GM23248 (cell line): ENCODE measurements around the gene GOLGA6D. TPM values are rescaled to one million over a fixed set of nuclear protein-coding genes. Genes with fewer than 3 reads are reported as not detected.
"Not testable (repeated sequence)": the region's sequence is repeated elsewhere in the genome, so short reads cannot be mapped to it uniquely, and the experiment has no call there.

Source experiments
- DNase-seq: peaks from one replicate; pipeline ENCODE4 v3.0.0-alpha.2; 2015
- H2AFZ ChIP-seq: fragments of 200-600 bp; sonication (generic); 2 replicates; pipeline ENCODE4 v1.6.1; 2016; ENCODE audit warnings: antibody characterized with exemption
- H3F3A ChIP-seq: fragments of 200-600 bp; sonication (generic); 2 replicates; pipeline ENCODE4 v1.6.1; 2016; ENCODE audit warnings: mild to moderate bottlenecking, antibody characterized with exemption, mixed run types; ENCODE audit not compliant: insufficient read depth
- H3K27ac ChIP-seq: fragments of 200-600 bp; sonication (generic); 2 replicates; pipeline ENCODE4 v1.5.1; 2016; ENCODE audit warnings: mild to moderate bottlenecking
- H3K27me3 ChIP-seq: fragments of 200-600 bp; sonication (generic); replicated peaks from 2 replicates; pipeline ENCODE4 v1.6.1; 2016; ENCODE audit warnings: mild to moderate bottlenecking; ENCODE audit not compliant: insufficient read depth
- H3K36me3 ChIP-seq: fragments of 200-600 bp; sonication (generic); 2 replicates; pipeline ENCODE4 v1.6.1; 2016; ENCODE audit warnings: low read depth, mild to moderate bottlenecking
- H3K4me1 ChIP-seq: fragments of 200-600 bp; sonication (generic); 2 replicates; pipeline ENCODE4 v1.6.1; 2016; ENCODE audit warnings: mild to moderate bottlenecking; ENCODE audit not compliant: insufficient read depth
- H3K4me2 ChIP-seq: fragments of 200-600 bp; sonication (generic); one replicate; pipeline ENCODE4 v1.6.1; 2016; ENCODE audit warnings: mild to moderate bottlenecking; ENCODE audit not compliant: unreplicated experiment
- H3K4me3 ChIP-seq: fragments of 200-600 bp; sonication (generic); 2 replicates; pipeline ENCODE4 v1.5.1; 2016; ENCODE audit warnings: mild to moderate bottlenecking
- H3K79me2 ChIP-seq: fragments of 200-600 bp; sonication (generic); 2 replicates; pipeline ENCODE4 v1.6.1; 2016; ENCODE audit warnings: mild to moderate bottlenecking; ENCODE audit not compliant: insufficient read depth
- H3K9ac ChIP-seq: fragments of 200-600 bp; sonication (generic); 2 replicates; pipeline ENCODE4 v1.6.1; 2016; ENCODE audit warnings: mild to moderate bottlenecking
- H3K9me2 ChIP-seq: fragments of 200-600 bp; sonication (generic); 2 replicates; pipeline ENCODE4 v1.6.1; 2016; ENCODE audit warnings: mixed run types, mild to moderate bottlenecking, moderate library complexity; ENCODE audit not compliant: insufficient read depth
- H3K9me3 ChIP-seq: fragments of 200-600 bp; sonication (generic); one replicate; pipeline ENCODE4 v1.6.1; 2017; ENCODE audit warnings: low read depth
- H4K20me1 ChIP-seq: fragments of 200-600 bp; sonication (generic); 2 replicates; pipeline ENCODE4 v1.6.0; 2016; ENCODE audit not compliant: insufficient read depth
- EZH2 ChIP-seq: fragments of 200-600 bp; sonication (generic); IDR thresholded peaks from 2 replicates; pipeline ENCODE4 v1.6.1; 2018; ENCODE audit warnings: antibody characterized with exemption, mild to moderate bottlenecking; ENCODE audit not compliant: insufficient read depth, poor library complexity, severe bottlenecking
- EZH2phosphoT487 ChIP-seq: fragments of 200-600 bp; sonication (generic); IDR thresholded peaks from 2 replicates; pipeline ENCODE4 v1.6.1; 2018; ENCODE audit warnings: antibody characterized with exemption, moderate library complexity, mild to moderate bottlenecking, low read depth; ENCODE audit not compliant: insufficient read depth
- WGBS, 2 experiments: methylation state at CpG; one replicate each; pipeline ENCODE4 v1.1.6; 2015 to 2017; ENCODE audit warnings: low lambda C conversion rate in 2 of 2, low coverage in 1 of 2; ENCODE audit errors: missing lambda C conversion rate in 2 of 2; 5-methylcytosine and 5-hydroxymethylcytosine counted together
- in situ Hi-C: fragments of 300-500 bp; cut with MboI; formaldehyde crosslinking; loops from 2 replicates; pipeline ENCODE4 v1.15.0; 2020
- polyA plus RNA-seq: library from polyadenylated mRNA; unstranded; fragments of >200 nt; fragmentation: Nextera tagmentation; extraction: Ambion mirVana; gene quantifications from 2 replicates; pipeline ENCODE4 v1.2.1, GENCODE V29; 2016
- total RNA-seq: library from RNA; depleted of rRNA; stranded (reverse); fragments of >200 nt; shearing (Covaris generic); gene quantifications from 2 replicates; pipeline ENCODE4 v1.2.3, GENCODE V29; 2014

Gene GOLGA6D
- total and polyA plus RNA-seq, 2 experiments from 2014 or later = not detected

- H3K4me3 ChIP-seq = no peak overlapping the region
- H3K4me1 ChIP-seq = no peaks in the 10 kb centered on the region
- H3K79me2 ChIP-seq = no peaks in the 10 kb centered on the region
- WGBS, 2 experiments = 50 to 54% methylated on average over 9 to 10 of the region's 10 CpGs
- no peaks in the 10 kb centered on the region for H3K36me3 ChIP-seq
- H3K27me3 ChIP-seq = no peaks in the 10 kb centered on the region
- in situ Hi-C loops = no loop called here
- no peak overlapping the region for H2AFZ ChIP-seq
- no peaks in the 10 kb centered on the region for H3F3A ChIP-seq
- H3K27ac ChIP-seq = no peak overlapping the region
- H3K9ac ChIP-seq = no peak overlapping the region
- H4K20me1 ChIP-seq = no peaks in the 10 kb centered on the region
- H3K4me2 ChIP-seq = no peak overlapping the region
- no peaks in the 10 kb centered on the region for H3K9me3 ChIP-seq
- H3K9me2 ChIP-seq = no peaks in the 10 kb centered on the region
- TF ChIP-seq EZH2phosphoT487 = no peak
- TF ChIP-seq EZH2 = no peak
- DNase-seq = no peak
Observed at GRCh38 chr15:75328493-75329314, 46.1 kb downstream of the GOLGA6D start.

GRCh38 chr15:75329571-75329970 lies 46.9 kb downstream of the GOLGA6D start:
- Histone ChIP-seq H3K27me3 (no peaks in the 10 kb centered on the region), H2AFZ (no peak overlapping the region), H3K4me3 (no peak overlapping the region), H3K36me3 (no peaks in the 10 kb centered on the region), H3F3A (no peaks in the 10 kb centered on the region), H3K79me2 (no peaks in the 10 kb centered on the region), H3K4me1 (no peaks in the 10 kb centered on the region), H3K27ac (no peak overlapping the region), H4K20me1 (no peaks in the 10 kb centered on the region), H3K9me2 (no peaks in the 10 kb centered on the region), H3K9ac (no peak overlapping the region), H3K9me3 (no peaks in the 10 kb centered on the region), H3K4me2 (no peak overlapping the region)
- no peak for DNase-seq
- no peak for TF ChIP-seq EZH2
- in situ Hi-C loops = no loop called here
- WGBS, 2 experiments = 93% methylated on average over 2 of the region's 2 CpGs

DNA sequence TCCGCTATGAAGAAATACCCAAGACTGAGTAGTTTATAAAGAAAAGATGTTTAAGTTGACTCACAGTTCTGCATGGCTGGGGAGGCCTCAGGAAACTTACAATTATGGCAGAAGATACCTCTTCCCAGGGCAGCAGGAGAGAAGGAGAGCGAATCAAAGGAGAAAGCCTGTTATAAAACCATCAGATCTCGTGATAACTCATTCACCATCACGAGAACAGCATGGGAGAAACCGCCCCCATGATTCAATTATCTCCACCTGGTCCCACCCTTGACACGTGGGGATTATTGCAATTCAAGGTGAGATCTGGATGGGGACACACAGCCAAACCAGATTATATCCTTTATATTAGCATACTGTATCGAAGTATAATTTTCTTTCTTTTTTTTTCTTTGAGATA lies 49.5 kb downstream of the GOLGA6D start:
- H3K27me3 ChIP-seq, H3K36me3 ChIP-seq, H3F3A ChIP-seq, H3K4me2 ChIP-seq, H3K4me3 ChIP-seq, H3K9me2 ChIP-seq, H3K27ac ChIP-seq, H4K20me1 ChIP-seq, H3K9me3 ChIP-seq, DNase-seq, H2AFZ ChIP-seq, H3K9ac ChIP-seq, in situ Hi-C loops: not testable (repeated sequence)
- Histone ChIP-seq H3K4me1 (peaks cover 10% of the 10 kb centered on the region; the same call in 1 of the 2 replicates), H3K79me2 (peaks cover 13% of the 10 kb centered on the region)
- 52 to 59% methylated on average over 7 of the region's 7 CpGs for WGBS, 2 experiments

GRCh38 chr15:75333654-75334419 lies 51.2 kb downstream of the GOLGA6D start:
- H3K4me2 ChIP-seq, H3K4me3 ChIP-seq, H3K9me3 ChIP-seq, H4K20me1 ChIP-seq, H3F3A ChIP-seq, H3K9ac ChIP-seq, H2AFZ ChIP-seq, in situ Hi-C loops, H3K27me3 ChIP-seq, H3K36me3 ChIP-seq, DNase-seq, H3K9me2 ChIP-seq, H3K27ac ChIP-seq: not testable (repeated sequence)
- H3K79me2 ChIP-seq = peaks cover 15% of the 10 kb centered on the region
- WGBS, 2 experiments = 76 to 79% methylated on average over 15 of the region's 15 CpGs
- peaks cover 10% of the 10 kb centered on the region; the same call in 1 of the 2 replicates for H3K4me1 ChIP-seq
